Activated CD8-positive, alpha-beta memory T cell treated with anti-CD3 and anti-CD28 coated beads, Interleukin-2, amount 50 U/mL, for 48 hours (primary cell): Measurements from ENCODE around the gene MAML3.

Experiments
- DNase-seq: peaks from one replicate; pipeline ENCODE4 v3.0.0-alpha.2; 2020

Gene MAML3

GRCh38 chr4:140123666-140124377, 30.2 kb downstream of the MAML3 start:
- DNase-seq, result no peak

GRCh38 chr4:140122891-140123290, 31.1 kb downstream of the MAML3 start:
- no peak for DNase-seq

GRCh38 chr4:140121646-140122045, 32.3 kb downstream of the MAML3 start:
- DNase-seq, result no peak

GRCh38 chr4:140118931-140119640, 34.9 kb downstream of the MAML3 start:
- DNase-seq, result no peak

GRCh38 chr4:140117947-140118346, 36.0 kb downstream of the MAML3 start:
- no peak for DNase-seq

- no peak for DNase-seq
Measured at GRCh38 chr4:140116442-140117104, 37.4 kb downstream of the MAML3 start.

GRCh38 chr4:140115140-140115539, 38.8 kb downstream of the MAML3 start:
- no peak for DNase-seq

GRCh38 chr4:140113653-140114052, 40.3 kb downstream of the MAML3 start:
- no peak for DNase-seq

- DNase-seq, result no peak
Measured at GRCh38 chr4:140112576-140112975, 41.4 kb downstream of the MAML3 start.

GRCh38 chr4:140111256-140111655, 42.7 kb downstream of the MAML3 start:
- DNase-seq, result no peak

GRCh38 chr4:140110542-140111215, 43.3 kb downstream of the MAML3 start:
- DNase-seq, result no peak

GRCh38 chr4:140109737-140110136, 44.2 kb downstream of the MAML3 start:
- no peak for DNase-seq

- no peak for DNase-seq
Measured at GRCh38 chr4:140109292-140109691, 44.7 kb downstream of the MAML3 start.

GRCh38 chr4:140108713-140109230, 45.2 kb downstream of the MAML3 start:
- no peak for DNase-seq

GRCh38 chr4:140108243-140108642, 45.7 kb downstream of the MAML3 start:
- no peak for DNase-seq

GRCh38 chr4:140106289-140106844, 47.6 kb downstream of the MAML3 start:
- DNase-seq, result no peak

- no peak for DNase-seq
Measured at GRCh38 chr4:140105436-140105835, 48.5 kb downstream of the MAML3 start.

- DNase-seq, result peak; percentile 63
Measured at GRCh38 chr4:140103676-140104075, 50.3 kb downstream of the MAML3 start.

GRCh38 chr4:140102421-140102820, 51.6 kb downstream of the MAML3 start:
- no peak for DNase-seq

GRCh38 chr4:140100771-140101170, 53.2 kb downstream of the MAML3 start:
- no peak for DNase-seq

GRCh38 chr4:140099983-140100382, 54.0 kb downstream of the MAML3 start:
- no peak for DNase-seq

GRCh38 chr4:140098455-140099160, 55.4 kb downstream of the MAML3 start:
- no peak for DNase-seq
